ENCODE results near the gene CES4A.
"Not testable (repeated sequence)": the region's sequence is repeated elsewhere in the genome, so short reads cannot be mapped to it uniquely, and the experiment has no call there.

Gene CES4A

DNA sequence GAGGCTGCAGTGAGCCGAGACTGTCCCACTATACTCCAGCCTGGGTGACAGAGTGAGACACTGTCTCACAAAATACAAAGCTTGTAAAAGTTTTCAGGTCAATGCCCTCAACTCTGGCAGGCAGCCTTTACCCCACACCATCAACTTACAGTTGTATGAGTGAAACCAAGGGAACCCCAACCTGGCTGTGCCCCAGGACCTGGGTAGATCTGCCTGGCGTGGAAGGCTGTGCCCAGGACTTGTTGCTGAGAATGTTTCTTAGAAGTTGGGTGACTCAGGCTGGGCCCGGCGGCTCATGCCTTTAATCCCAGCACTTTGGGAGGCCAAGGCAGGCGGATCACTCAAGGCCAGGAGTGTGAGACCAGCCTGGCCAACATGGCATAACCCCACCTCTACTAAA is 19.5 kb upstream of the CES4A start:
- TF ChIP-seq, protein P1, sequence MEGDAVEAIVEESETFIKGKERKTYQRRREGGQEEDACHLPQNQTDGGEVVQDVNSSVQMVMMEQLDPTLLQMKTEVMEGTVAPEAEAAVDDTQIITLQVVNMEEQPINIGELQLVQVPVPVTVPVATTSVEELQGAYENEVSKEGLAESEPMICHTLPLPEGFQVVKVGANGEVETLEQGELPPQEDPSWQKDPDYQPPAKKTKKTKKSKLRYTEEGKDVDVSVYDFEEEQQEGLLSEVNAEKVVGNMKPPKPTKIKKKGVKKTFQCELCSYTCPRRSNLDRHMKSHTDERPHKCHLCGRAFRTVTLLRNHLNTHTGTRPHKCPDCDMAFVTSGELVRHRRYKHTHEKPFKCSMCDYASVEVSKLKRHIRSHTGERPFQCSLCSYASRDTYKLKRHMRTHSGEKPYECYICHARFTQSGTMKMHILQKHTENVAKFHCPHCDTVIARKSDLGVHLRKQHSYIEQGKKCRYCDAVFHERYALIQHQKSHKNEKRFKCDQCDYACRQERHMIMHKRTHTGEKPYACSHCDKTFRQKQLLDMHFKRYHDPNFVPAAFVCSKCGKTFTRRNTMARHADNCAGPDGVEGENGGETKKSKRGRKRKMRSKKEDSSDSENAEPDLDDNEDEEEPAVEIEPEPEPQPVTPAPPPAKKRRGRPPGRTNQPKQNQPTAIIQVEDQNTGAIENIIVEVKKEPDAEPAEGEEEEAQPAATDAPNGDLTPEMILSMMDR (IDR thresholded peaks at IDR 0.05; ENCODE audit: low read depth, low read length, missing control alignments) = no peak
- no peak for DNase-seq (ENCODE audit: low read depth)
- no peak overlapping the region for H3K4me3 ChIP-seq (ENCODE audit: low read depth, low read length)

DNA sequence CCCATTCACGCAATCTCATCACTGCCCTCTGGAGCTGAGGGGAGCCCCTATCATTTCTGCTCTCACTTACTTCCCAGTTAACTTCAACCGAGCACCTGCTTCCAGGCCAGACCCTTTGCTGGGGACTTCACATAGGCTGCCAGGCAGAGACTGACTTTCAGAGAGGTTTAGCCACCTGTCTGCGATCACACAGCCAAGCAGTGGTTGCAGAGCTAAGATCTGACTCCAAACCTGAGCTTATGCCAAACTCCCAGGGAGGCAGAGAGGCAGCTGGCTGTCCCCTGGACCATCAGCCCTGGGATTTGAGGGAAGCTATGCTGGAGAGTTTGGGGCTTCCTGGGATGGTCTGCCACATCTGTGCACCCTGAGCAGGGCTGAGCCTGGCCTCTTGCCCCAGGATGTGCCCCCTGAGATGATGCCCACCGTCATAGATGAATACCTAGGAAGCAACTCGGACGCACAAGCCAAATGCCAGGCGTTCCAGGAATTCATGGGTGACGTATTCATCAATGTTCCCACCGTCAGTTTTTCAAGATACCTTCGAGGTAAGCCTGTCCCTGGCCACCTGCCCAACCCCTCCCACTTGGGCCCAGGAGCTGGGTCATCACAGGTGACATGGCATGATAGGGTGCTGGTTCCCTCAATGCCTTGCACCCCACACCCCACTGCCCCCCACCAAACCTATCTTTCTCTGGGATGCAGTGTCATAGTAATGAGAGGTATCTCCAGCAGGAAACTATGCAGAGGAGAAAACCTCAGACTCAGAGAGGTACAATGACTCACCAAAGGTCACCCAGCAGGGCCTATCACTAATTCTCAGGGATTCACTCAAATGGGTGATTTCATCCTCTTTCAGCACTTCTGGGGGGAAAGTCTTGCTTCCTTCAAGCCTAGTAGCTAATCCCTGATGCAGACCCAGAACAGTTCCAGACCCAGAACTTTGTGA is 17.3 kb upstream of the CES4A start:
- no peak overlapping the region for H3K4me3 ChIP-seq (ENCODE audit: low read depth, low read length)
- no peak for DNase-seq (ENCODE audit: low read depth)
- TF ChIP-seq, protein P1 (IDR thresholded peaks at IDR 0.05; ENCODE audit: low read depth, low read length, missing control alignments) = no peak

GRCh38 chr16:66972983-66973382 is 15.4 kb upstream of the CES4A start:
- TF ChIP-seq, protein P1 (IDR thresholded peaks at IDR 0.05; ENCODE audit: low read depth, low read length, missing control alignments) = no peak
- no peak for DNase-seq (ENCODE audit: low read depth)

GRCh38 chr16:66973716-66974115 is 14.7 kb upstream of the CES4A start:
- no peak overlapping the region for H3K4me3 ChIP-seq (ENCODE audit: low read depth, low read length)
- TF ChIP-seq, protein P1 (IDR thresholded peaks at IDR 0.05; ENCODE audit: low read depth, low read length, missing control alignments) = no peak
- DNase-seq (ENCODE audit: low read depth) = no peak

More at GRCh38 chr16:66972983-66973382, 15.4 kb upstream of the CES4A start:
- H3K4me3 ChIP-seq (ENCODE audit: low read depth, low read length) = no peak overlapping the region

GRCh38 chr16:66974156-66974931 is 14.0 kb upstream of the CES4A start:
- not testable (repeated sequence) for DNase-seq (ENCODE audit: low read depth); H3K4me3 ChIP-seq (ENCODE audit: low read depth, low read length)

DNA sequence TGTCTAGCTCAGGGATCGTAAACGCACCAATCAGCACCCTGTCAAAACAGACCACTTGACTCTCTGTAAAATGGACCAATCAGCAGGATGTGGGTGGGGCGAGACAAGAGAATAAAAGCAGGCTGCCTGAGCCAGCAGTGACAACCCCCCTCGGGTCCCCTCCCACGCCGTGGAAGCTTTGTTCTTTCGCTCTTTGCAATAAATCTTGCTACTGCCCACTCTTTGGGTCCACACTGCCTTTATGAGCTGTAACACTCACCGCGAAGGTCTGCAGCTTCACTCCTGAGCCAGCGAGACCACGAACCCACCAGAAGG is 13.5 kb upstream of the CES4A start:
- DNase-seq (ENCODE audit: low read depth) = not testable (repeated sequence)

GRCh38 chr16:66975302-66975893 is 13.0 kb upstream of the CES4A start:
- TF ChIP-seq, protein P1 (IDR thresholded peaks at IDR 0.05; ENCODE audit: low read depth, low read length, missing control alignments) = no peak
- H3K4me3 ChIP-seq (ENCODE audit: low read depth, low read length) = no peak overlapping the region
- DNase-seq (ENCODE audit: low read depth) = no peak

More for the DNA sequence above, 13.5 kb upstream of the CES4A start:
- not testable (repeated sequence) for H3K4me3 ChIP-seq (ENCODE audit: low read depth, low read length)

All from GM12864 (cell line).